ENCODE measurements around the gene SLC30A7.
"Not testable (repeated sequence)": the region's sequence is repeated elsewhere in the genome, so short reads cannot be mapped to it uniquely, and the experiment has no call there.

Gene SLC30A7

GRCh38 chr1:100942304-100943046 lies 46.6 kb downstream of the SLC30A7 start:
- DNase-seq: no peak

DNA sequence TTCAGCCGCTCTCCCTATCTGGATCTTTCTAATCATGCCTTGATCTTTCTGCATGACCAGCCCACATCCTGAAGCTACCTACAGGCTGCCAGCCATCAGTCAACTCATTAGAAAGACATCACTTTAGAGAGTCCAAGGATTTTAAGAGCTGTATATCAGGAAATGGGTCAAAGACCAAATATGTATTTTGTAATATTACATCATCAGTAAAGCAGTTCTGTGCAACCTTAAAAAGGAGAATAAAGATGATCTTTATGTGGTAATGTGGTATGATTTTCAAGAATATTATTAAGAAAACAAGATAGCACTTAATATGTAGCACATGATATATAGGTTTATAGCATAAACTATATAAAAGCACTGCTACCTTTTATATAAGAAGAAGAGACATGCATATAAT lies 47.6 kb downstream of the SLC30A7 start:
- no peak for DNase-seq

- DNase-seq: not testable (repeated sequence)
Measured at GRCh38 chr1:100946064-100946463, 50.2 kb downstream of the SLC30A7 start.

- DNase-seq: not testable (repeated sequence)
Measured at GRCh38 chr1:100947816-100948215, 51.9 kb downstream of the SLC30A7 start.

GRCh38 chr1:100948721-100949405 lies 53.0 kb downstream of the SLC30A7 start:
- DNase-seq: not testable (repeated sequence)

- DNase-seq: peak; percentile 34
Measured at GRCh38 chr1:100949515-100950158, 53.7 kb downstream of the SLC30A7 start.

DNA sequence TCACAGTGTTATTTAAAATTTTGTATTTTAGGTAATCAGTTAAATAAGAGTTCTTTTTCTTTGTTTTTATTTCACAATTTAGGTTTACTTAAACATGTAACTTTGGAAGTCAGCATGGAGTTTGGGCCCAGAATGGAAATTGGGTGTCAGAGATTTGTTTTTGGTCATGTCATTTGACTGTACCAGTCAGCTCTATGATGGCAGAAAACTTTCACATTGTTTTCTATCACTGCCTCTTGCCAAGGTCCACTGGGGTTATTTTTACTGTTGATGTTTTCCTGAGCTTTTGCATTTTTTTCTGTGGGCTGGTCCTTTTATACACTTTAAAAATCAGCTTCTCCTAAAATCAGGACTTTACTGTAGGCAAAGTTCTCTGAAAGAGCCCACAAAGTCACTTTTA lies 54.4 kb downstream of the SLC30A7 start:
- DNase-seq: no peak

DNA sequence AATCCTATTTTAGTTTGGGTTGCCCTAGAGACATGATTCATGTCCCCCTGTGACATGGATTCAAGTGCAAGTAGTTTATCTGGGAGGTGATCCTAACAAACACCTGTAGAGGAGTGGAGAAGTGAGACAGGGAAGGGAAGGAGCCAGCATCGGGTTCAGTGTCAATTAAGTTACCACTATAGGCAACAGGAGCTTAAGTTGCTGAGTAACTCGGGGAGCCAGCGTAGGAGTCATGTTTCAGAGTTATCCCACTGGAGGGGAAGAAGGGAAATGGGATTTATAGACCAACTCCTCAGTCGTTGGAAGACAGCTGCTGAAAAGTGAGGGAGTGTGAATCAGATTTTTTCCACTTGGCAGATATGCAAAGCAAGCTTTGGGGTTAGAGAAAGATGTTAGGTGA lies 54.9 kb downstream of the SLC30A7 start:
- DNase-seq: no peak

- DNase-seq: no peak
Measured at GRCh38 chr1:100952104-100952745, 56.3 kb downstream of the SLC30A7 start.

GRCh38 chr1:100952970-100953369 lies 57.1 kb downstream of the SLC30A7 start:
- DNase-seq: peak; percentile 23

DNA sequence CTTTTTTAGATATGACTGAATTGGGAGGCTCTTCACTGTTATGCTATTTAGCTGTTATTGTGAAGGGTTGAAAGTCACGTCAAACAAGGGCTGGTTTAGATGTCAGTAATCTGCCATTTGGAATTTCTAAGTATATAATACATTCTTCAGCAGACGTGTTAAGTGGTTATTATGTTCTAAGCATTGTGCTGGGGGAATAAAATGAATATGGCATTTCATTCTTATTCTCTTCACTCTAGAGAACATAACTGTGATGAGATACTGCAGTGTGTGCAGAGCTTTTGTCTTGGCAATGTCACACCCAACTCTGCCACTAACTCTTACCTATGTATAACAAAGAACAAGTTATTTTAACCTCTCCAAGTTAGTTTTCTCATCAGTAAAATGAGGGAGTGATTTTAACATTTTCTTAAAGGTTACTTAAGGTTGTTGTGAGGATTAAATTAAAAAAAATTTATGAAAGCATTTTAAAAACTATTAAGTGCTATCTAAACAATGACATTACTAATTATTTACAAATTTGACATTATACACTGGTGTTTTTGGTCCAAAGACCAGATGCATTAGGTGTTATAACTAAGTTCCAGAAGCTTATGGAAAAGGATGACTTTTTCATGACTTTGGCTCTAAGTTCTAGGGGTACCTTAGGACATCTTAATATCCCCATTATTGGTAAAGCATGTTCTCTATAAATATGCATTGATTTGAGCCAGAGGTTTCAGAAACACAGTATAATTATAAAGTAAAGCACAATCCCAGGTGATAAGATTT lies 58.3 kb downstream of the SLC30A7 start:
- no peak for DNase-seq

DNA sequence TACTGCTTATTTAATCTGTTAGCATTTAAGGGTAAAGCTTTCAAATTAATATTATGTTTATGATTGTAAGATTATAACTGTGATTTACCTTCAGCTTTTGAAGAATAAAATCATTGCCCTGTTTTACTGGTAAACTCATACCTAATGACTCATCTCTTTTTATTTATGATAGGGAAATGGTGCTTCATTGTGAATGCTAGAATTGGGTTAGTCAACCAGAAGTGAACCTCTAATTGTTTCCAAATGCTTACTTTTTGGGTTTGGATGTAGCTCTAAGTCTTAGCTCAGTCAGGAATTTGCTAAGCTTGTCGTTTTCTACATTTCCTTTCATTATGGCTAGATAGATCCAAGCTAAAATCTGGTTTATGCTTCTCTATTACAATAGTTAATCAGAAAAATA lies 59.4 kb downstream of the SLC30A7 start:
- no peak for DNase-seq

- no peak for DNase-seq
Measured at GRCh38 chr1:100959502-100960060, 63.7 kb downstream of the SLC30A7 start.

DNA sequence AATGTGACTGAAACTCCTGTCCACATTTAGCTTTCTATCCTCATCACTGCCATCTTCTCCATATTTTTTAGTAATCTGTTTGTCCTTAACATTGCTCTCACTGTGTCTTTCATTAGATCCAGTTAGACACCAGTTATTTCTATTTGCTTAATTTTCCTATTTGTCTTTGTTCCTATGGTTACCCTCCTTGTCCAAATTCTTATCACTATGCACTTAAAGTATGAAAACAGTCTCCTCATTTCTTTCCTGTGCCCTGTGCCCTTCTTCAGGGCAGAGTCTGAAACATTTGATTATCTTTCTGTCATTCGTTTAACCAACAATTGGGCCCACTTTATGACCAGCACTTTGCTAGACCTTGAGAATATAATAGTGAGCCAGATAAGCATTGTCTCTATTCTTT lies 64.2 kb downstream of the SLC30A7 start:
- no peak for DNase-seq

DNA sequence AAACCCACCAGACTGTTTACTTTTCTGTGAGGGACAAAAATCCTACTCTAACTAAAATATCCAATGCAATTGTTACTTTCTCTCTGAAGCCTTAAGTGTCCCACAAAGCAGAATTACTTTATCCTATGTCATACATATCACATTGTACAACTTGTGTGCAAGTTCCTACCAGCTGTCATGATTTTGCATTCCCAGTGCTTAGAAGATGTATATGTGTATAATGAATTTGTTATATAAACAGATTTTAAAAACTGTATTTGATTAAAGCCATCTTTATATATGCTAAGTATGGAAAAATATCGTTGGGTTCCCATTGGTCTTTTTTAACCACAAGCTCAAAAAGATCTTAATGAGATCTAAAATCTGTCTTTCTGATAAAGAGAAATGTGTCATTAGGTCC lies 72.7 kb downstream of the SLC30A7 start:
- DNase-seq: no peak

DNA sequence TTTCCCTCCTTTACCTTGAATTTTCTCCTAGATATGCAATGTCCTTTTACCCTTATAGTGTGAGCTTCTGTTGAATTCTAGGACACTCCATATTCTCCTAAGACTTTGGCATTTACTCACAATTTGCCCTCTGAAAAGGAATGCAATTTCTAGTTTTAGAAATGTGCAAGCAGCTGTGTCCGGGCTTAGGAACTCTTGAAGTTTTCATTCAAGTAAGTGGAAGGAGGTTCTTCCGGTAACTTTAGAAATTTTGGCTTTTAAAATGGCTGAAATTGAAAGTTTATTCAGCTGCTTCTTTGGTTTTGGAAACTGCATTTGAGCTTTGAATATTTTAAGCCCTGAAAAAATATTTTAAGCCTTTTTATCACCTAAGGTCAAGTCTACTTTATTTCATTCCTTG lies 73.4 kb downstream of the SLC30A7 start:
- no peak for DNase-seq

- DNase-seq: no peak
Measured at GRCh38 chr1:100971021-100971420, 75.1 kb downstream of the SLC30A7 start.

DNA sequence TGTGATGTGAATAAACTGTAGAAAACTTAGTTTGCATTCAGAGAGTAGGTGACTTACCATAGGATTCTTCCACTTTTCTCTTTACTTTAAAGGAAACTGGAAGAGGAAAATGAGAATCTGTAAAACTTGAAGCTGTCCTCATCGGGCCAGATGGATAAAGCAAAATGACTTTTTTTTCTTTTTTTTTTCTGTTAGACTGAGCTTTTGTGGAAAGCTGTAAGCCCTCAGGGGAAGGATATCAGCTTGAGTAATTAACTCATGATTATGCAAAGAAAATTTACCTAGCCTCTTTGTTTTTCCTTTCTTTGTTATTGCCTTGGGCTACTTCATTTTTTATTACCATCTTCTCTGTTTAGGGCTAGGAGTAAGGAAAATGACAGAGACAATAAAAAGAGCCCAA lies 76.3 kb downstream of the SLC30A7 start:
- DNase-seq: no peak

GRCh38 chr1:100976936-100977335 lies 81.0 kb downstream of the SLC30A7 start:
- DNase-seq: no peak

DNA sequence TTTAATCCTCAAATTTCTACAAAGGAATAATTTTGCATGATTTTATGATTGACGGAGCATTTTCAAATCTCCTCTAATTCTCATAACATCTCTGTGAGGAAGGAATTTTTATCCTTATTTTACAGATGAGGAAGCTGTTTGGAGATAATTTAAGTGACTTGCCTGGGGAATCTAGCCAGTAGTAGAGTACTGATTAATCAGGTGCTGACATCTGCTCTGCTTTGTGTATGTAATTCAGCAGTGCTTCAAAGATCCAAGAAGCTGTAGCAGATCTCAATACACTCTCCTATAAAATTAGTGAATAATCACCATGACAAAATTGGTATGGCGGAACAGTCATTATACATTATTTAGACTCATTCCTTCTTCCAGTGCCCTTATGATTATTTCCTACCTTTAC lies 83.7 kb downstream of the SLC30A7 start:
- no peak for DNase-seq

DNA sequence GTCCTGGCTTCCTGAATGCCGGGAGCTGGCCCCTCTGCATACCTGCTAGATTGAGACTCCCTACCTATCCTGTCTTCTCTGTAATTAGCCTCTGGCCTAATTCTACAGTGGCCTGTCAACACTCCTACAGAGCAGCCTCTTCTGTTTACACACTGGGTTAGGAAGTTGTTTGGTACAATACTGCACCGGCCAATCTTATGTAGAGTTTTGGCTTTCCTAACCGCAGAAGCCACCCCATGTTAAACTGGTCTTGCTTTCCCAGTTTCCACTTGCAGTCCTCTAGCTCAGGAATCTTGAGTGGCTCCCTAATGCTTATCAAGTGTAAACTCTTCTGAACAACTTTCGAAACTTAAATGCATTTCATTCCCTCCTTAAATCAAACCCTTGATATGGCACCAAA lies 86.9 kb downstream of the SLC30A7 start:
- no peak for DNase-seq

DNA sequence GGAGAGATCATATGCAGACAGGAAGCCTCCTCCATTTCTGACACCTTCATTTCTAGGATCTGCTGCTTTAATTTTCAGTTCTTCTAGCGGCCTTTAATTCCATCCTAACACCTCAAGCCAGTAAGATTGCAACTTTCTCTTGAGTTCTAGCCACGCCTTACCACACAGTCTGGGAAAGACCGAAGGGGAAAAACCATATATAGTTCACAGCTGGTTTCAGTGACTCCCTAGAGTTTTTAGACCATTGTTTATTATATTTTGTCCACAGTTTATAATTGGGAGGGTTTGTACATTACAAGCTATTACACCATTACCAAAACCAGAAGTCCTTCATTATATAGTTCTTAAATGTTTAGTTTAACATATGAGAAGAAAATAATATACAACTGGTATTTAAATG lies 92.2 kb downstream of the SLC30A7 start:
- DNase-seq: no peak

Measured in activated naive CD4-positive, alpha-beta T cell treated with anti-CD3 and anti-CD28 coated beads, Interleukin-2, amount 50 U/mL, for 16 hours (primary cell).